ENCODE data around the gene COL16A1. TPM values are rescaled to one million over a fixed set of nuclear protein-coding genes. Genes with fewer than 3 reads are reported as not detected.

Gene COL16A1
- total RNA-seq, 2 experiments from 2014 or later: not detected

- Mint-ChIP-seq H3K36me3 (no peaks in the 10 kb centered on the region), H3K9me3 (ENCODE audit: low read depth) (no peaks in the 10 kb centered on the region), H3K4me3 (no peak overlapping the region), H3K4me1 (peaks cover 28% of the 10 kb centered on the region), H3K27me3 (no peaks in the 10 kb centered on the region), H3K27ac (no peak overlapping the region)
- ATAC-seq: no peak
- CTCF ChIA-PET: interaction anchor here (2.1 to 4.1 kb wide), 2 partner anchors 10 to 149 kb away, joined by 7 to 13 read pairs; no protein-coding TSS in a partner anchor
- no peak for DNase-seq
These were observed 64.3 kb downstream of the COL16A1 start for GRCh38 chr1:31639543-31639942.

- ATAC-seq: no peak
- Mint-ChIP-seq H3K4me3 (no peak overlapping the region), H3K27ac (no peak overlapping the region)
These were observed 65.7 kb downstream of the COL16A1 start for GRCh38 chr1:31637915-31638673.

GRCh38 chr1:31633117-31633516 is 70.7 kb downstream of the COL16A1 start:
- CTCF ChIA-PET: interaction anchor here (0.9 to 4.2 kb wide), 4 partner anchors 11 to 70 kb away, joined by 3 to 19 read pairs (median 4); no protein-coding TSS in a partner anchor
- H3K27me3 Mint-ChIP-seq: no peaks in the 10 kb centered on the region
- no peak overlapping the region for H3K27ac Mint-ChIP-seq
- peak; percentile 33 for ATAC-seq
- peaks cover 10% of the 10 kb centered on the region for H3K4me1 Mint-ChIP-seq
- DNase-seq: no peak
- no peak overlapping the region for H3K4me3 Mint-ChIP-seq
- H3K9me3 Mint-ChIP-seq (ENCODE audit: low read depth): no peaks in the 10 kb centered on the region
- peaks cover 8% of the 10 kb centered on the region for H3K36me3 Mint-ChIP-seq

More at GRCh38 chr1:31637915-31638673, 65.7 kb downstream of the COL16A1 start:
- Mint-ChIP-seq H3K9me3 (ENCODE audit: low read depth) (no peaks in the 10 kb centered on the region), H3K36me3 (no peaks in the 10 kb centered on the region), H3K4me1 (peaks cover 18% of the 10 kb centered on the region), H3K27me3 (no peaks in the 10 kb centered on the region)
- no peak for DNase-seq
- CTCF ChIA-PET: interaction anchor here (1.1 to 4.1 kb wide), 3 partner anchors 9 to 72 kb away, joined by 4 to 13 read pairs (median 10); no protein-coding TSS in a partner anchor

- CTCF ChIA-PET: interaction anchor here (0.9 to 4.2 kb wide), 4 partner anchors 11 to 70 kb away, joined by 3 to 19 read pairs (median 4); no protein-coding TSS in a partner anchor
- no peak for DNase-seq
- H3K27ac Mint-ChIP-seq: no peak overlapping the region
- no peaks in the 10 kb centered on the region for H3K27me3 Mint-ChIP-seq
- no peak overlapping the region for H3K4me3 Mint-ChIP-seq
- peaks cover 8% of the 10 kb centered on the region for H3K36me3 Mint-ChIP-seq
- peaks cover 6% of the 10 kb centered on the region for H3K4me1 Mint-ChIP-seq
- H3K9me3 Mint-ChIP-seq (ENCODE audit: low read depth): no peaks in the 10 kb centered on the region
- ATAC-seq: no peak
These were observed 71.2 kb downstream of the COL16A1 start for GRCh38 chr1:31632649-31633048.

- Mint-ChIP-seq H3K27ac (no peak overlapping the region), H3K36me3 (peaks cover 8% of the 10 kb centered on the region), H3K9me3 (ENCODE audit: low read depth) (no peaks in the 10 kb centered on the region), H3K4me3 (no peak overlapping the region), H3K27me3 (no peaks in the 10 kb centered on the region), H3K4me1 (peaks cover 9% of the 10 kb centered on the region)
- CTCF ChIA-PET: interaction anchor here (1.6 to 3.0 kb wide), 2 partner anchors 9 to 12 kb away, joined by 4 to 13 read pairs; no protein-coding TSS in a partner anchor
- no peak for ATAC-seq
- no peak for DNase-seq
These were observed 74.8 kb downstream of the COL16A1 start for GRCh38 chr1:31628931-31629556.

GRCh38 chr1:31627930-31628559 is 75.8 kb downstream of the COL16A1 start:
- ATAC-seq: no peak
- Mint-ChIP-seq H3K9me3 (ENCODE audit: low read depth) (no peaks in the 10 kb centered on the region), H3K4me1 (peaks cover 13% of the 10 kb centered on the region), H3K4me3 (no peak overlapping the region), H3K27me3 (no peaks in the 10 kb centered on the region), H3K27ac (no peak overlapping the region), H3K36me3 (peaks cover 8% of the 10 kb centered on the region)
- CTCF ChIA-PET: interaction anchor here (1.7 to 3.0 kb wide), 2 partner anchors 10 kb away, joined by 8 to 13 read pairs; partner anchors contain the start of gene HCRTR1
- DNase-seq: no peak

- H3K27me3 Mint-ChIP-seq: no peaks in the 10 kb centered on the region
- no peak overlapping the region for H3K27ac Mint-ChIP-seq
- no peak overlapping the region for H3K4me3 Mint-ChIP-seq
- CTCF ChIA-PET: interaction anchor here (1.7 kb wide), 1 partner anchor 9 kb away, joined by 8 read pairs; the partner anchor contains the start of gene HCRTR1
- no peak for DNase-seq
- peaks cover 8% of the 10 kb centered on the region for H3K36me3 Mint-ChIP-seq
- H3K9me3 Mint-ChIP-seq (ENCODE audit: low read depth): no peaks in the 10 kb centered on the region
- no peak for ATAC-seq
- peaks cover 13% of the 10 kb centered on the region for H3K4me1 Mint-ChIP-seq
These were observed 76.4 kb downstream of the COL16A1 start for GRCh38 chr1:31627301-31627929.

GRCh38 chr1:31626223-31627207 is 77.3 kb downstream of the COL16A1 start:
- no peak for ATAC-seq
- peaks cover 8% of the 10 kb centered on the region for H3K36me3 Mint-ChIP-seq
- no peak for DNase-seq

GRCh38 chr1:31625561-31626222 is 78.1 kb downstream of the COL16A1 start:
- no peak for ATAC-seq
- Mint-ChIP-seq H3K4me3 (no peak overlapping the region), H3K27ac (no peak overlapping the region), H3K36me3 (peaks cover 8% of the 10 kb centered on the region), H3K27me3 (no peaks in the 10 kb centered on the region), H3K4me1 (peaks cover 16% of the 10 kb centered on the region), H3K9me3 (ENCODE audit: low read depth) (no peaks in the 10 kb centered on the region)
- DNase-seq: no peak
- CTCF ChIA-PET: no interaction called here

More at GRCh38 chr1:31626223-31627207, 77.3 kb downstream of the COL16A1 start:
- peaks cover 16% of the 10 kb centered on the region for H3K4me1 Mint-ChIP-seq
- H3K27ac Mint-ChIP-seq: no peak overlapping the region
- no peaks in the 10 kb centered on the region for H3K27me3 Mint-ChIP-seq
- no peak overlapping the region for H3K4me3 Mint-ChIP-seq
- H3K9me3 Mint-ChIP-seq (ENCODE audit: low read depth): no peaks in the 10 kb centered on the region
- CTCF ChIA-PET: interaction anchor here (1.7 kb wide), 1 partner anchor 8 kb away, joined by 8 read pairs; the partner anchor contains the start of gene HCRTR1

- ATAC-seq: no peak
- CTCF ChIA-PET: no interaction called here
- peaks cover 5% of the 10 kb centered on the region for H3K36me3 Mint-ChIP-seq
- no peak for DNase-seq
- H3K4me3 Mint-ChIP-seq: no peak overlapping the region
- no peaks in the 10 kb centered on the region for H3K9me3 Mint-ChIP-seq (ENCODE audit: low read depth)
- H3K27ac Mint-ChIP-seq: peak overlapping the region; percentile 53
- peaks cover 16% of the 10 kb centered on the region for H3K4me1 Mint-ChIP-seq
- H3K27me3 Mint-ChIP-seq: no peaks in the 10 kb centered on the region
These were observed 78.9 kb downstream of the COL16A1 start for GRCh38 chr1:31624731-31625514.

GRCh38 chr1:31624309-31624708 is 79.5 kb downstream of the COL16A1 start:
- DNase-seq: no peak

More at GRCh38 chr1:31624309-31624708, 79.5 kb downstream of the COL16A1 start:
- CTCF ChIA-PET: no interaction called here
- Mint-ChIP-seq H3K36me3 (peaks cover 1% of the 10 kb centered on the region), H3K4me3 (no peak overlapping the region), H3K27me3 (no peaks in the 10 kb centered on the region), H3K9me3 (ENCODE audit: low read depth) (no peaks in the 10 kb centered on the region), H3K4me1 (peaks cover 18% of the 10 kb centered on the region), H3K27ac (peak overlapping the region; percentile 53)
- ATAC-seq: peak; percentile 43
